SK-N-SH (cell line): ENCODE data around the gene DEFB124. TPM values are rescaled to one million over a fixed set of nuclear protein-coding genes. Genes with fewer than 3 reads are reported as not detected.
"Not testable (repeated sequence)": the region's sequence is repeated elsewhere in the genome, so short reads cannot be mapped to it uniquely, and the experiment has no call there.

Experiments
- CTCF ChIA-PET: fragments of 300-600, 350-600 bp; formaldehyde crosslinking; extraction: SDS; loops from one replicate; lab custom pipeline; 2021; lab: Yijun Ruan, JAX
- POLR2A ChIA-PET: fragments of 350-600 bp; sonication (Branson Sonifier 250); formaldehyde crosslinking; extraction: SDS; loops from one replicate; lab custom pipeline; 2020; ENCODE audit warnings: antibody characterized with exemption, inconsistent platforms; lab: Yijun Ruan, JAX
- DNase-seq: peaks from one replicate; pipeline ENCODE4 v3.0.0; 2012
- H2AFZ ChIP-seq: fragments of 200-600 bp; sonication (generic); 2 replicates; pipeline ENCODE4 v1.8.1; 2016; ENCODE audit warnings: antibody characterized with exemption, mild to moderate bottlenecking, low read depth
- H3F3A ChIP-seq: fragments of 200-600 bp; sonication (generic); replicated peaks from 2 replicates; pipeline ENCODE3; 2016; ENCODE audit warnings: antibody characterized with exemption, mild to moderate bottlenecking; ENCODE audit not compliant: insufficient read depth
- H3K27ac ChIP-seq, 2 experiments: fragments of 200-500 bp in 1 of 2; fragments of 200-600 bp in 1 of 2; sonication (Bioruptor generic) in 1 of 2; sonication (generic), shearing (Covaris generic) in 1 of 2; 2 replicates each; pipeline versions ENCODE4 v1.5.1 to v1.6.1; 2014 to 2016; ENCODE audit warnings: low read depth in 2 of 2, inconsistent platforms in 1 of 2, low read length in 1 of 2, mild to moderate bottlenecking in 1 of 2, mixed read lengths in 1 of 2
- H3K27me3 ChIP-seq: fragments of 200-600 bp; sonication (generic), shearing (Covaris generic); 2 replicates; pipeline ENCODE4 v1.6.1; 2016; ENCODE audit warnings: mixed run types; ENCODE audit not compliant: insufficient read depth
- H3K36me3 ChIP-seq, 2 experiments: fragments of 200-500 bp in 1 of 2; fragments of 200-600 bp in 1 of 2; sonication (Bioruptor generic) in 1 of 2; sonication (generic) in 1 of 2; replicated peaks in 1 of 2; 2 replicates each; pipeline versions ENCODE3 to v1.5.1; 2014 to 2016; ENCODE audit warnings: low read length in 1 of 2, mild to moderate bottlenecking in 1 of 2; ENCODE audit not compliant: insufficient read depth in 2 of 2, control insufficient read depth in 1 of 2
- H3K4me1 ChIP-seq, 2 experiments: fragments of 200-500 bp in 1 of 2; fragments of 200-600 bp in 1 of 2; sonication (Bioruptor generic) in 1 of 2; sonication (generic), shearing (Covaris generic) in 1 of 2; 2 replicates each; pipeline versions ENCODE4 v1.5.1 to v1.6.1; 2014 to 2016; ENCODE audit warnings: low read depth in 1 of 2, low read length in 1 of 2, mixed run types in 1 of 2; ENCODE audit not compliant: insufficient read depth in 2 of 2, control insufficient read depth in 1 of 2
- H3K4me2 ChIP-seq: fragments of 200-600 bp; sonication (generic), shearing (Covaris generic); 2 replicates; pipeline ENCODE4 v1.6.1; 2017; ENCODE audit warnings: mixed run types
- H3K4me3 ChIP-seq, 2 experiments: fragments of 200-500 bp in 1 of 2; fragments of 200-600 bp in 1 of 2; sonication (Bioruptor generic) in 1 of 2; sonication (generic), shearing (Covaris generic) in 1 of 2; 2 replicates each; pipeline versions ENCODE4 v1.5.1 to v1.8.1; 2014 to 2016; ENCODE audit warnings: low read depth in 2 of 2, inconsistent platforms in 1 of 2, low read length in 1 of 2, mild to moderate bottlenecking in 1 of 2, mixed read lengths in 1 of 2, moderate library complexity in 1 of 2
- H3K79me2 ChIP-seq: fragments of 200-600 bp; sonication (generic); 2 replicates; pipeline ENCODE4 v1.8.1; 2017; ENCODE audit warnings: mild to moderate bottlenecking; ENCODE audit not compliant: insufficient read depth
- H3K9ac ChIP-seq: fragments of 200-600 bp; sonication (generic); 2 replicates; pipeline ENCODE4 v1.6.1; 2017; ENCODE audit warnings: mixed run types
- H3K9me2 ChIP-seq: fragments of 200-600 bp; sonication (generic); 2 replicates; pipeline ENCODE4 v1.6.1; 2017; ENCODE audit warnings: mixed run types
- H3K9me3 ChIP-seq: fragments of 200-600 bp; sonication (generic); 2 replicates; pipeline ENCODE4 v1.6.1; 2017; ENCODE audit warnings: mixed run types, mild to moderate bottlenecking, moderate library complexity
- H4K20me1 ChIP-seq: fragments of 200-600 bp; sonication (generic); 2 replicates; pipeline ENCODE4 v1.6.1; 2017; ENCODE audit warnings: mild to moderate bottlenecking, mixed run types; ENCODE audit not compliant: insufficient read depth
- CTCF ChIP-seq: fragments of 200-600 bp; sonication (generic); IDR thresholded peaks from 2 replicates; pipeline ENCODE4 v1.6.1; 2017; ENCODE audit warnings: antibody characterized with exemption, mild to moderate bottlenecking, moderate library complexity
- GABPA ChIP-seq: IDR thresholded peaks from 2 replicates; pipeline ENCODE4 v1.4.0; 2012; ENCODE audit warnings: low read depth, mild to moderate bottlenecking
- MXI1 ChIP-seq: IDR thresholded peaks from 2 replicates; pipeline ENCODE4 v1.6.1; 2012; ENCODE audit warnings: mild to moderate bottlenecking, low read depth, low read length, improper control_type of control experiment
- NFIC ChIP-seq: IDR thresholded peaks from 2 replicates; pipeline ENCODE4 v1.4.0; 2012; ENCODE audit warnings: borderline replicate concordance
- RCOR1 ChIP-seq: fragments of 150-350 bp; IDR thresholded peaks from 2 replicates; pipeline ENCODE4 v1.6.1; 2017; ENCODE audit warnings: antibody characterized with exemption, low read length
- REST ChIP-seq: IDR thresholded peaks from 2 replicates; pipeline ENCODE4 v1.6.1; 2012; ENCODE audit warnings: mild to moderate bottlenecking, low read depth, low read length, moderate library complexity
- SMC3 ChIP-seq: IDR thresholded peaks from 2 replicates; pipeline ENCODE4 v1.6.1; 2012; ENCODE audit warnings: low read depth, low read length, improper control_type of control experiment
- TAF1 ChIP-seq: IDR thresholded peaks from 2 replicates; pipeline ENCODE4 v1.6.1; 2012; ENCODE audit warnings: low read depth, mild to moderate bottlenecking, low read length, moderate library complexity, borderline replicate concordance
- YY1 ChIP-seq: IDR thresholded peaks from 2 replicates; pipeline ENCODE4 v1.4.0; 2012; ENCODE audit warnings: low read depth, mild to moderate bottlenecking
- ZBTB33 ChIP-seq: IDR thresholded peaks from 2 replicates; pipeline ENCODE4 v1.4.0; 2012; ENCODE audit warnings: low read depth, borderline replicate concordance
- WGBS: methylation state at CpG from one replicate; pipeline ENCODE4 v1.1.6; 2017; ENCODE audit warnings: low lambda C conversion rate; 5-methylcytosine and 5-hydroxymethylcytosine counted together
- polyA plus RNA-seq, 3 experiments: library from polyadenylated mRNA; depleted of rRNA; stranded (reverse); fragments of >200 nt; gene quantifications; 2 replicates each; pipeline ENCODE4 v1.2.3, GENCODE V29; 2012

DEFB124 gene
- polyA plus RNA-seq, 1 of the 3 experiments (the other 2 are of a cell fraction): 0.26 TPM

- WGBS: 53% methylated on average over 8 of the region's 8 CpGs
- peaks cover 2 to 7% of the 10 kb centered on the region in 2 experiments; a peak in 2 of 4 replicates for H3K4me1 ChIP-seq
- CTCF ChIA-PET: interaction anchor here (0.5 to 1.5 kb wide), 3 partner anchors 30 to 45 kb away, joined by 3 read pairs; no protein-coding TSS in a partner anchor
- no peaks in the 10 kb centered on the region for H3K9me2 ChIP-seq
- no peak overlapping the region for H2AFZ ChIP-seq
- no peaks in the 10 kb centered on the region for H3K27me3 ChIP-seq
- no peak for TF ChIP-seq REST
- no peak for TF ChIP-seq TAF1
- TF ChIP-seq ZBTB33: no peak
- TF ChIP-seq SMC3: no peak
- no peak for TF ChIP-seq CTCF
- TF ChIP-seq YY1: no peak
- no peak for TF ChIP-seq GABPA
- no peak for TF ChIP-seq MXI1
- no peak for TF ChIP-seq NFIC
- TF ChIP-seq RCOR1: no peak
- H3K9ac ChIP-seq: no peak overlapping the region
- no peak overlapping the region for H3K4me2 ChIP-seq
- no peak overlapping the region for H3K4me3 ChIP-seq
- no peaks in the 10 kb centered on the region for H4K20me1 ChIP-seq
- H3K27ac ChIP-seq: no peak overlapping the region
- DNase-seq: no peak
- no peaks in the 10 kb centered on the region for H3K36me3 ChIP-seq
- no peaks in the 10 kb centered on the region for H3K9me3 ChIP-seq
- POLR2A ChIA-PET: no interaction called here
- no peaks in the 10 kb centered on the region for H3F3A ChIP-seq
- no peaks in the 10 kb centered on the region; the same call in 1 of the 2 replicates for H3K79me2 ChIP-seq
These were observed 2.3 kb downstream of the DEFB124 start for GRCh38 chr20:31472395-31473330.

DNA sequence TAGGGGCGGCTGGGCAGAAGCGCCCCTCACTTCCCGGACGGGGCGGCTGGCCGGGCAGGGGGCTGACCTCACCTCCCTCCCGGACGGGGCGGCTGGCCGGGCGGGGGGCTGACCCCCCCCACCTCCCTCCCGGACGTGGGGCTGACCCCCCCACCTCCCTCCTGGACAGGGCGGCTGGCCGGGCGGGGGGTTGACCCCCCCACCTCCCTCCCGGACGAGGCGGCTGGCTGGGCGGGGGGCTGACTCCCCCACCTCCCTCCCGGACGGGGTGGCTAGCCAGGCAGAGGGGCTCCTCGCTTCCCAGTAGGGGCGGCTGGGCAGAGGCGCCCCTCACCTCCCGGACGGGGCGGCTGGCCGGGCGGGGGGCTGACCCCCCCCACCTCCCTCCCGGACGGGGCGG, 4.0 kb downstream of the DEFB124 start:
- H3K4me3 ChIP-seq, H3K27ac ChIP-seq, DNase-seq, H3K27me3 ChIP-seq, POLR2A ChIA-PET, H3K79me2 ChIP-seq, H3K4me1 ChIP-seq, H3K36me3 ChIP-seq, H4K20me1 ChIP-seq, H3K9ac ChIP-seq, H3F3A ChIP-seq, H3K9me3 ChIP-seq, H2AFZ ChIP-seq, H3K4me2 ChIP-seq, H3K9me2 ChIP-seq, CTCF ChIA-PET: not testable (repeated sequence)
- no CpG with 5 or more reads among the region's 33 CpGs for WGBS
